Left renal cortex interstitium (tissue), 4 donors: ENCODE measurements around the gene ISM1. TPM values are rescaled to one million over a fixed set of nuclear protein-coding genes. Genes with fewer than 3 reads are reported as not detected.

Experiments
- DNase-seq, 4 donors: peaks; one replicate each; pipeline ENCODE4 v3.0.0-alpha.2; 2013; ENCODE audit warnings: low read depth in 4 of 4, low spot score in 2 of 4, missing footprints in 1 of 4
- polyA plus RNA-seq, 4 donors: library from polyadenylated mRNA; unstranded; fragments of 120-200 nt; gene quantifications; one replicate each; pipeline ENCODE4 v1.2.1, GENCODE V29; 2013; ENCODE audit not compliant: insufficient read length in 4 of 4

ISM1 gene
- 1 to 10 TPM; 3.0 to 4.9 (median 4.0) TPM for polyA plus RNA-seq

DNA sequence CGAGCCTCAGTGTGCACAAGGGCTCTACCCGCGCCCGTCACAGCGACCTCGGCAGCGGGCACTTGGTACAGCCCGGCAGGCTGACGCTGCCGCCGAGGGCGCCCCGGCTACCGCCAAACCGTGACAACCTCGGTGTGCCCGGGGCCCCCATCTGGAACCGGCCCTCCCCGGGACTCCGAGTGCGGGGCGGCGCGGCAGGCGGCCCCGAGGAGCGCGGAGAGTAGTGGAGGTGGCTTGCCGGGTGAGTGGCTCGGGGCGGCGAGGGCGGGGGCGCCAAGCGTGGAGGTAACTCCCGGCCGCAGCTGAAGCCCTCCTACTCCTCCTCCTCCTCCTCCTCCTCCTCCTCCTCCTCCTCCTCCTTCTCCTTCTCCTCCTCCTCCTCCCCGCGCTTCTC lies at the start of gene ISM1:
Gene ISM1 (plus strand): TSS at position 371 of the 394 bp plus-strand sequence. CDS start 503 bp downstream, outside the sequence.
- DNase-seq = no peak

DNA sequence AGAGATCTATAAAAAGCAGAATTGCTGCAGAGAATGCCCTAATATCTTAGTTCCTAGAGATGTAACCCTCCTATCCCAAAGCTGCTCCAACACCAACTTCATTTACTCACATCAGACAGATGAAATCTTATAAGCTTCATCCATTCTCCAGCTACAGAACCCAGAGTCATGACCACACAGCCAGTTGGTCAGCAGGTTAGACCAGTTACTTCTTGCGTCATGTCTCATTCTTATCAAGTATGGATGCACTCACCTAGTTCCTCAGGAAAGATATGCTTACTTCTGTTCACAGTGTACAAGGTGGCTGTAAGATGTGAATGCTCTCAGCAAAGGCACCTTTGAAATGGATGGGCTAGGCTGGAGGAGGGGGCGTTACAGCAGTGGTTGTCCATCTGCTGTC lies 47.9 kb upstream of the ISM1 start:
- no peak for DNase-seq

DNA sequence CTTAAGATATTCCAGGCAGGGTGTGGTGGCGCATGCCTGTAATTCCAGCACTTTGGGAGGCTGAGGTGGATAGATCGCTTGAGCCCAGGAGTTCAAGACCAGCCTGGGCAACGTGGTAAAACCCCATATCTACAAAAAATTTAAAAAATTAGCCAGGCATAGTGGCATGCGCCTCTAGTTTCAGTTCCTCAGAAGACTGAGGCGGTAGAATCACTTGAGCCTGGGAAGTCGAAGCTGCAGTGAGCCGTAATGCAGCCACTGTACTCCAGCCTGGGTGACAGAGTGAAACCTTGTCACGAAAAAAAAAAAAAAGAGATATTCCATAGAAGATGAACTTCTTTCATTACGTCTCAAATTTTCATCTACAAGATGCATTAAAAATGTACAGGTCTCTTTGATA lies 46.7 kb upstream of the ISM1 start:
- no peak for DNase-seq

DNA sequence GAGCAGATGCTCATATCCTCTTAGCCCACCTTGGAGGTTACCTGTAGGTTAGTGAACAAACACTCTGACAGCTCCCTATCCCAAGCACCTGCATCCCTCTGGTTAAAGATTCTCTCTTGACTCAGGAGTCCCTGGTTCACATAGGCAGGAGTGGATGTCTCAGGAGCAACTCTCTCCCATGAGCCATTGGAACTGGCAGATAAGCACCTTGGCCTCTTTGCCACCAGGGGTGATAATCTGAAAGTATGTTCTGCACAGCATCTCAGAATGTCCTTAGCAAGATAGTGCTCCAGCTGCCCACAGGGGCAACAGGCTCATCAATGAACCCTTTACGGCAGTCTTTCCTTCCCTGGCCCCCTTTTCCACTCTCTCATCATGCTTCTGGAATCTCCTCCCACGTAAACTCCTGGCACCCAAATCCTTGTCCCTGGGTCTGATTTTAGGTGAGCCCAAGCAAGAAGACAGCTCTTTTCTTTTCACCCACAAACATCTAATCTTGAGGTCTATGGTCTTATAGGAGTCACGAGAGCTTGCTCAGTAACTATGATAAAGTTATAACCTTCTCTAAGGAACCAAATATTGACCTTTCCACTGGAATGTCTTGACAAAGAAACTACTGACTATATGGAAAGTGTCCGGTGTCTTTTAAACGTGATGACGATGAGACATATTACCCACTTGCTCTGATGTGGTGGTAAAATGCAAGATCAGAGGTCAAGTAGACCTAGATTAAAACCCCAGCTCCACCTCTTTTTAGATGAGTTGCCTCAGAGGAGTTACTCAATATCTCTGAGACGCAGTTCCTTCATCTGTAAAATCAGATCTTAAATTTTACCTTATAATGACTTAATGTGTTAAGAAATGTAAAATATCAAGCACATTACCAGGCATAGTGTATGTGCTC lies 39.8 kb upstream of the ISM1 start:
- no peak for DNase-seq

DNA sequence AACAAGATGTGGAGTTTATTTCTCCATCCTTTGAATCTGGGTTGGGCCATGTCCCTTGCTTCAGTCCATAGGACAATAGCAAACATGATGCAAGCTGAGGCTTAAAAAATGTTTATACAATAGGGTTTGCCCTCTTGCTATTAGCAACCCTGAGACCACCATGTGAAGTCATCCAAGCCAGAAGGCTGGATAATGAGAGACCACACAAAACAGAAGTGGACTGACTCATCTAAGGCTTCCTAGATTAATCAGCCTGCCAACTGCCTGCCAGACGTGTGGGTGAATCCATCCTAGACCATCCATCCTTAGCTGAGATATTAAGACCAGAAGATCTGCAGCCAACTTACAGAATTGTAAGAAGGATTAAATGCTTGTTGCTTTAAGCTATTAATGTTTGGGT lies 38.1 kb upstream of the ISM1 start:
- no peak for DNase-seq

DNA sequence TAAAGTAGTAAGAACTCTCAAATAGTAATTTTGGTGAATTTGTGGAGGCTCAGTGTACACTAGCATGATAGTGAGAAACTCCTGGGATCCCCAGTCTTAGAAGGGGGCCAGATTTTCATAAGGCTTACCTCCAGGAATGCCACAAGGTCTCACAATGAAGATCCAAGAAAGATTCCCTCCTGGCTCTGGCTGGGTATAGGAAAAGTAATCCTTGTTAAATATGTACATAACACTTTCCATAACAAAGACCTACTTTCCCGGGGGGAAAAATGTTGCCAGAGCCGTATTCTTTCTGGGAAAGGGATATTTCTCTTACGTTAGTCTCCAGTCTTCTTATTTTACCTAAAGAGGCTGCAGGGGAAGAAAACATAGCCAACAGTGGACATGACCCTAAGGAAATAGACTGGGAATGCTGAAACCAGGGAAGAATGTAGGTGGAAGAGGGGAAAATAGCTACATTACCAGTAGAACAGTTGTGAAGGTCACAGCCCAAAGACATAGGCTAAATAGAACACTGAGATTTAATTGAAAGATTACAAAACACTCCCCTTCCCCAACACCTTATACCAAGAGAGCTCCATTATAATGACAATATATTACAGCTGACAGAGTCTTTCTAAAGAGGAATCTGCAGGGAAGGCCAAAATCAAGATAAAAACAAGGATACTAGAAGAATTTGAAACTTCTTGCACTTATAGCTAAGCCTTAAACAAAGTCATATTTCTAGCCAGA lies 34.9 kb upstream of the ISM1 start:
- DNase-seq = no peak

DNA sequence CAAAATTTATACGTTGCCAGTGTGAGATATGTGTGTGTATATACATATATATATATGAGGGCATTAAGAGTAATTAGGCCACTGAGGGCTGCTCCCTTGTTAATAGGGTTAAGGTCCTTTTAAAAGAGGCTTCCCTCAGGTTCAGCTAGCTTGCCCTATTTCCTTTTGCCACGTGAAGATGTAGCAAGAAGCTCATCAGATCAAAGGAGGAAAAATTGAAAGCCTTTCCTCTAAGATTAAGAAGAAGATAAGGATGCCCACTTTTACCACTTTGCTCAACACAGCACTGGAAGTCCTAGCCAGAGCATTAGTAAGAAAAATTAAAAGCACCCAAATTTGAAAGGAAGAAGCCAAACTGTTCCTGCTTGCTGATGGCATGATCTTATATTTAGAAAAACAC lies 33.2 kb upstream of the ISM1 start:
- no peak for DNase-seq

DNA sequence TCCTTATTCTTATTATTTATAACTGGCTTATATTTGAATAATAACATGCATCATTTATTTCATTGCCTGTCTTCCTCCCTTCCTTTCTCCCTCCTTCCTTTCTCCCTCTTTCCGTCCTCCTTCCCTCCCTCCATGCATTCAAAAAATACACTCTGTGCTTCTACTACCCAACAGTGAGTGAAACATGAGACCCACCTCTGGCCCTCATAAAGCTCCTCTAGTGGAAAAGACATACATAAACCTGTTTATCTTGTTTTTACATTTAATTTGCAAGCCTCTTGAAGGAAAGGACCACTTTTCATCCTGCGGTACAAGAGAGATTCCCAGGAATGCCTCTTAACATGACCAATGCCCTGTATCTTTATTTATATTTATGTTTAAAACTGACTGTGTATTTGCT lies 21.8 kb upstream of the ISM1 start:
- DNase-seq = peak in 1 of 4 donors; percentile 34

DNA sequence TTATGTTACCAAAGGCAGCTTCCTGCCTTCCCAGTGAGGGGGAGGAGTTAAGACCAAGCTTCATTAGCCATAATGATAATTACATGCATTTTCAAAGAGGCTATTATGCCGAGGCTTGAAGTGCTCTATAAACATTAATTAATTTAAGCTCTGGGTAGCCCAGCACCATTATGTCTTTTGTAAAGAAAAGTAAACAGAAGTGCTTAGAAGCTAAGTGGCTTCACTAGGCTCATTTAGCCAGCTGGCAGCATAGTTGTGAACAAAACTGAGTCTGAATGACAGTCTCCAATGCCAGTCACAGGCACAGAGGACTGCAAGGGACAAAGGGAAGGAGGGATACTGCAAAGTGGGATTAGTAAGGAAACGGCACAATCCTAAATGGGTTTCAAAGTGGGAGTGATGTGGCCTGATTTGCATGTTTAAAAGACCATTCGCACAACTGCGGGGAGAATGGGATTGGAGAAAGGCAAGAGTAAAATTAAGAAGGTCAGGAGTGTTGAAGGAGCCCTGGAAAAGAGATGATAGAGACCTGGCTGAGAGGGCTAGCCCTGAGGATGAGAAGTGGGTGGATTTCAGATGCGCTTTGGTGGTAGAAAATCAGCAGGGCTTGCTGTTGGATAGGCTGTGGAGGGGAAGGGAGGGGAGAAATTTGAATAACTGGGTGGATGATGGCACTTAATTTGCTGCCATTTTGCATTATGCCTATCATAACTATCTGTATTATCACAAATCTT lies 20.1 kb upstream of the ISM1 start:
- no peak for DNase-seq

DNA sequence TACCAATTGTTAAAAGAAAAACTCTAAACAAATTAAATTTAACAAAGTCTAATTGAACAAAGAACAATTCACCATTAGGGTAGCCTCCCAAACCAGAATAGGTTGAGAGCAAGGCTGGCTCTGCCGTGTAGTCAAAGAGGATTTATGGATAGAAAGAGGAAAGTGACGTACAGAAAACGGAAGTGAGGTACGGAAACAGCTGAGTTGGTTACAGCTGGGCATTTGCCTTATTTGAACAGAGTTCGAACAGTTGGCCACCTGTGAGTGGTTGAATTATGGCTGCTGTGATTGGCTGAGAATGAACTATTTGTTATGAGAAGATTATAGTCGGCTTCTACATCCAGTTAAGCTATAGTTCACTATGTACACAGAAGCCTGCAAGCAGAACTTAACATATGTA lies 18.5 kb upstream of the ISM1 start:
- no peak for DNase-seq

DNA sequence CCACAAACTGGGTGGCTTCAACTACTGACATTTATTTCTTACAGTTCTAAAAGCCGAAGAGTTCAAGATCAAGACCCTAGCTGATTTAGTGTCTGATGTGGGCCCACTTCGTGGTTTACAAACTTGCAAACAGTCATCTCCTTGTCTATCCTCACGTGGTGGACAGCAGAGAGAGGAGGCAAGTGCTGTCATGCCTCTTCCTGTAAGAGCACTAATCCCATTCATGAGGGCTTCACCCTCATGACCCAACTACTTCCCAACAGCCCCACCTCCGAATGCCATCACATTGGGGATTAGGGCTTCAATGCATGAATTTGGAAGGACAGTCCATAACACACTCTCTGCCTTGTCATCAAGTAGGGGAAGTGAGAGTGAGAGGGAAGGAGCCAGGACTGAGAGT lies 15.6 kb upstream of the ISM1 start:
- DNase-seq = no peak

DNA sequence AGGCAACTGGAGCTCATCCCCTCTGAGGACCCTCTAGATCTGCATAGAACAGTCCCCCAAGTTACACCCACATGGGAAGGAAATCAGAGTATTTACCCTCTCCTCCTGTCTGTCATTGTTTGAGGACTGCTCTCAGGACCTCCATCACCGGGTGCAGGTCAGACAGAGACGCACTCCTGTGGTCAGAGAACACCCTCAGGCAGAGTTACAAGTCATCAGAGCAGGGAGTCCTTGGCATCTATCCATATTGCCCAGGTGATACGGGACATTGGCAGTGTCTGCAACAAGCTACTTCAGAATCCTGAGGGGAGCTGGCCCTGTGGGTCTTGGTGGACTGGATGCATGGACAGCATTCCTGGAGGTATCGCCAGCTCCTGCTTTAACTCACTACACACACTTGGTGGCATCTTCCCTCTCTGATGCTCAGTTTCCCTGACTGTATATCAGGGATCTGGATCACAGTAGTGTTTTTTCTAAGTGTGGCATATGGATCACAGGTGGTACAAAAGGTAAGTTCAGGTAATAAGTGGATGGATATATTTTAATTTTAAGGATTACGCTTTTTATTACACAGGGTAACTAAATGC lies 15.1 kb upstream of the ISM1 start:
- DNase-seq = no peak

DNA sequence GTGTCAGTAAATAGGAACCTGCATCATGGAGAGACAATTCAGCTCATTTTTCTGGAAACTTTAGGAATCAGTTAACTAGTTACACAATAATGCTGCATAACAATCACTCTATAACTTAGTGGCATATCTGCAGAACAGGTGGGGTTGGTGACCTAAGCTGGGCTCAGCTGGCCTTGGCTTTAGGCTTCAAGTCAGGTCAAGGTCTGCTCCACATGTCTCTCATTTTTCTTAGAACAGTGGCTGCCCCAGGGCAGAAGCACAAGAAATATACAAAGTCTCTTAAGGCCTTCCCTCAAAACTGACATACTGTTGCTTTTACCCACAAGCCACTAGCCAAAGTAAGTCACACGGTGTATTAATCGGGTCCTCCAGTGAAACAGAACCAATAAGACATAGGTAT lies 14.1 kb upstream of the ISM1 start:
- DNase-seq = no peak

DNA sequence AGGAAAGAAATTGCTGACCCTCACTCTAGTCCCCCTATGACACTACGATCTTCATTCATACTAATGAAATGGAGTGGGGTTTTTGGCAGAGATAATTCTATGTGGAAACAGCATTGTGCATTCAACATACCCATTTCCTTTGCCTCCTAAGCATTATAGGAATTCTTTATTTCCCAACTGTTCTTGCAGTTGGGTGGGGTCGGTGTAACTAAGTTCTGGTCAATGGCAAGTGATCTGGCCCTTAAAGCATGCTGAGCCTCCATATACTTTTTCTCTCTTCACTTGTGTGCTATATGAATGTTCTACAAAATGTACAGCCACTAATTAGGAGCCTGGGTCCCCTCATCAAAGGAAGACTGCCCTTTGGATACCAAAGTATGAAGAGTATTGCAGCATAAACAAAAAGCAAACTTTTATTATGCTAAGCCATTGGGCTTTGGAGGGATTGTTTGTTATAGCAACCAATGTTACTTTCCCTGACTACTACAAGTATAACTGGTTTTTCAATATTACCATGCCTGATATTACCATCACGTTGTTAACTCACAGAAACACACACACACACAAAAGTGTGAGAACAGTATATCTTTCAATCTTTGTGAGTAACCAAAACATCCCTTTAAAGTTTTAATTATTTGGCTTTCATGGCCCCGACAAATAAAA lies 9.0 kb upstream of the ISM1 start:
- DNase-seq = no peak

DNA sequence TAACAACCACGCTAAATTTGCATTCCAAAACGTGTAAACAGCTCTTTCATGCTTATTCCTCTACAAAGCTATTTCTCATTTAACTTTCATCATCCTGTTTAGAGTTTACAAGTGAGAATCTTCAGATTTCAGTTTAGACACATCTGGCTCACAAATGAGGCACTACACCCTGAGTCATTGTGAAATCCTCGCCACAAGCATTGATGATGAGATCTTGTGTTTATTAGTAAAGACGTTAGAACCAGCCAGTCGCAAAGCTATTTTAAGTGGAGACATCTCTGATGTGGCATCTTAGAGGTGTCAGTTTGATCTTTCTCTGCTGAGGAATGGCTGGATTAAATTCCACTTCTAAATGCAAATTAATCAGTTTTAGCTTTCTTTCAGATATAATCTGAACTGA lies 8.3 kb upstream of the ISM1 start:
- no peak for DNase-seq

DNA sequence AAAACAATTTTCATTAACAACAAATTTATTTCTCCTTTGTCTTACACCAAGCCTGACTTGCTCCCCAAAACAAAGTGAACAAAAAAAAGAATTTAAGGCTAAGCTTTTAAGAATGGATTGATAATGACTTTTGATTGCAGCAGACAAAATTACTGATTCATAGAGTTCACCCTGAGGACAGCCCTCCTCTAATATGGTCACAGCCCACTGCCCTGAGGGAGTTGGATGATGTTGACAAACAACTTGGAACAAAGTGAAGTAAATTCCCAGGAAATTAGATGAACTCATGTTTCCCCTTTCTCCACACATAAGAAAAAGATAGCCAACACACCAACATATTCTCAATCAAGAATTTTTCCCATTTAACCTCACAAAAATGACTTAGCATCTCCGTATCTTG lies 7.7 kb upstream of the ISM1 start:
- no peak for DNase-seq

DNA sequence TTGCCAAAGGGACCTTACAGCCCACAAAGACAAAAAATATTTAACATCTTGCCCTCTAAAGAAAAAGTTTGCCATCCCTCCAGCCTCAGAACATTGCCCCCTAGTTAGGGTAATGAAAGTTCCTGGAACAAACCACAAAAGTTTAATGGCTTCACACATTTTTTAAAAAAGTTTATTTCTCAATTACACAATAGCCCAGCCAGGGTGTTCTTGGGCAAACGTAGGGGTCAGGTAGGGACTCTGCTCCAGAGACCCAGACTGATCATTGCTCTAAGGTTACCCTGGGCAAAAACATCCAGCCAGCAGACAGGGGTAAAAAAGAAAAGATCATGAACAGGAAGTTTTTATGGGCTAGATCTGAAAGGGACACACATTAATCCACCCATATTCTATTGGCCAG lies 4.5 kb upstream of the ISM1 start:
- no peak for DNase-seq

DNA sequence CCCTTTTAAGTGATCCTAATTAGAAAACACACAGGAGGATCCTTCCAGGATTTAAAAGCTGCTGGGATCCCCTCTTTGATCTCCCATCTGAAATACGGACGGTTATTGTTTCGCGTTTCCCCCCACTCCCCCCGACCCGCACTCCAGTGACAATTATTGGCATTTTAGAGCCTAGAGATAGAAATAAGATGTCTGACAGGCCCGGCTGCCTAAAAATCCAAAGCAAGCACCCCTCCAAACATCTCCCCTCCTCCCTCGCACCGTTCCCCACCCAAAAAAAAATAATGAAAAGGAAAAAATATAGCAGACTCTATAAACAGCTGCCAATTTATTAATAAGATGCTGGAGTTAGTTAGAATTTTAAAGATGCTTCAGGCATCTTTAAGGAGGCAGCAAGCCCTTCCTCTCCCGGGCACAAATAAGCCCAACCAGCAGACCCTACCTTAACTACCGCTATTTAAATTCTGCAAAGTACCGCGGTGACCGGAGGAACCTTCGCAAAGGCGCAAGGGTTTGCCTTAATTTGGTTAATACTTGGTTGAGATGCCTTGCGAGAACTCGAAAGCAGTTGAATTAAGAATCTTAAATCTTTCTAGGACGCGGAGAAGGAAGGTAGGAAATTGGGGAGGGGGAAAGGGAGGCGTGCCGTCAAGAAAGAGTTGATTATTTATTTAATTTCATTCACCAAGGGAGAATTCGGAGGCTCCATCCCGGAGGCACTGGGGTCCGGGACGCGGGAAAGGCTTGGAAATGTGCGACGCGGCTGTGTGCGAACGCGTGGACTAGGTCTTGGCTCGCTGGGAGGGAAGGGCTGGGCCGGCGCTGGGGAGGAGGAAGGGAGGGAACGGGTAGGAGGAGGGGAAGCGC lies 1.5 kb upstream of the ISM1 start:
- no peak for DNase-seq

DNA sequence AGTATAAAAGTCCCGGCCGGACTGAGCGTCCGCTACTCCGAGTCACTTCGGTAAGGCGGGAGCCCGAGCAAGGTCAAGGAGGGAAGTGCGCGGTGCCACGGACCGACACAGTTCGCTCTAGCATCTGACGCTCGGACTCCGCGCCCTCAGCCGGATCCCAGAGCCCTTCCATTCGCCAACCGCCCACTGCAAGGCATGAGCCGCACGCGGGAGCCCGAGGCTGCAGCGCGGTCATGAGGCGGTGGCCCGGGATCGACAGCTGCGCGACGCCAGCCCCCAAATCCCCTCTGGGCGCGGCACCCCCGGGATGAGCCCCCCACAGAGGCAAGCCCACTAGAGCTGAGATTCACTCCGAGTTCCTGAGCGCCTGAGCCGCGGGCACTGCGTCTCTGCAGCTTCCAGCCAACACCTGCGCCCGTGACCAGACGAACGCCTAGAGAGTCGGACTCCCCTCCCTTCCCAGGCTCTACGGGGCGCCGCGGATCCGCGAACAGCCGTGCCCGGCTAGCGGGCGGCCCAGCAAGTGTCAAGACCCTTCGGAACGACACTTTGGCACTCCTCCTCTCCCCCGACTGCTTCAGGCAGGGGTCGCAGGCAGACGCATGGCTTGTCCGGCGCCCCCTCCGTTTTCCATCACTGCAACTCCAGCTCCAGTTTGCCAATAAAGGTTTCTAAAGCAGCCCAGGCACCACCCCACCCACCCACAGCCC lies 725 bp upstream of the ISM1 start:
- peak in 1 of 4 donors; percentile 45 for DNase-seq
